ENCODE data around the gene PRR5L. TPM values are rescaled to one million over a fixed set of nuclear protein-coding genes. Genes with fewer than 3 reads are reported as not detected.

The PRR5L gene
- polyA plus RNA-seq, 1 of the 3 experiments (the other 2 are of a cell fraction) = 0.46 TPM

- Histone ChIP-seq H2AFZ (ENCODE audit: low read depth) (no peak overlapping the region), H3K4me2 (no peak overlapping the region), H3F3A (replicated peaks; ENCODE audit: insufficient read depth) (no peaks in the 10 kb centered on the region), H3K27ac (ENCODE audit: low read depth in 2 of 2, low read length in 1 of 2) (no peak overlapping the region), H3K4me1 (ENCODE audit: control insufficient read depth in 1 of 2, insufficient read depth in 2 of 2, low read depth in 1 of 2, low read length in 1 of 2) (no peaks in the 10 kb centered on the region), H4K20me1 (ENCODE audit: insufficient read depth) (no peaks in the 10 kb centered on the region), H3K9me2 (no peaks in the 10 kb centered on the region), H3K4me3 (ENCODE audit: low read depth in 2 of 2, low read length in 1 of 2) (no peak overlapping the region), H3K27me3 (ENCODE audit: insufficient read depth) (no peaks in the 10 kb centered on the region), H3K79me2 (ENCODE audit: insufficient read depth) (no peaks in the 10 kb centered on the region), H3K9me3 (no peaks in the 10 kb centered on the region), H3K36me3 (replicated peaks in 1 of 2; ENCODE audit: control insufficient read depth in 1 of 2, insufficient read depth in 2 of 2, low read length in 1 of 2) (no peaks in the 10 kb centered on the region), H3K9ac (no peak overlapping the region)
- TF ChIP-seq EP300 (IDR thresholded peaks at IDR 0.05; ENCODE audit: borderline replicate concordance in 1 of 2, low read depth in 1 of 2, low read length in 1 of 2) (no peak), RFX5 (IDR thresholded peaks at IDR 0.05; ENCODE audit: low read length) (no peak), POLR2AphosphoS5 (IDR thresholded peaks at IDR 0.05; ENCODE audit: low read depth, low read length) (no peak), MXI1 (IDR thresholded peaks at IDR 0.05; ENCODE audit: low read depth, low read length) (no peak), SIN3A (IDR thresholded peaks at IDR 0.05; ENCODE audit: borderline replicate concordance, low read depth, low read length) (no peak)
- ChIA-PET CTCF (no interaction called here), POLR2A (no interaction called here)
- DNase-seq = no peak
- WGBS (ENCODE audit: low lambda C conversion rate) = 88% methylated on average over 3 of the region's 3 CpGs
Measured at GRCh38 chr11:36404831-36405230, 108.7 kb downstream of the PRR5L start.

- no peaks in the 10 kb centered on the region for H4K20me1 ChIP-seq (ENCODE audit: insufficient read depth)
- no peak overlapping the region for H3K27ac ChIP-seq (ENCODE audit: low read depth in 2 of 2, low read length in 1 of 2)
- H3K4me1 ChIP-seq (ENCODE audit: control insufficient read depth in 1 of 2, insufficient read depth in 2 of 2, low read depth in 1 of 2, low read length in 1 of 2) = no peaks in the 10 kb centered on the region
- no peak overlapping the region for H3K4me2 ChIP-seq
- POLR2A ChIA-PET = no interaction called here
- no peaks in the 10 kb centered on the region for H3K9me3 ChIP-seq
- no peaks in the 10 kb centered on the region for H3K27me3 ChIP-seq (ENCODE audit: insufficient read depth)
- H3K9ac ChIP-seq = no peak overlapping the region
- no peak overlapping the region for H2AFZ ChIP-seq (ENCODE audit: low read depth)
- DNase-seq = no peak
- CTCF ChIA-PET = no interaction called here
- no peaks in the 10 kb centered on the region for H3K36me3 ChIP-seq (replicated peaks in 1 of 2; ENCODE audit: control insufficient read depth in 1 of 2, insufficient read depth in 2 of 2, low read length in 1 of 2)
- no peaks in the 10 kb centered on the region for H3F3A ChIP-seq (replicated peaks; ENCODE audit: insufficient read depth)
- no peaks in the 10 kb centered on the region for H3K79me2 ChIP-seq (ENCODE audit: insufficient read depth)
- WGBS (ENCODE audit: low lambda C conversion rate) = 72% methylated on average over 3 of the region's 5 CpGs
- H3K4me3 ChIP-seq (ENCODE audit: low read depth in 2 of 2, low read length in 1 of 2) = no peak overlapping the region
- H3K9me2 ChIP-seq = no peaks in the 10 kb centered on the region
- TF ChIP-seq FOSL2 (IDR thresholded peaks at IDR 0.05; ENCODE audit: borderline replicate concordance, low read depth) (no peak), EZH2phosphoT487 (IDR thresholded peaks at IDR 0.05; ENCODE audit: borderline replicate concordance, low read depth) (no peak), IRF3 (IDR thresholded peaks at IDR 0.05; ENCODE audit: low read depth, low read length) (no peak), SIN3A (IDR thresholded peaks at IDR 0.05; ENCODE audit: borderline replicate concordance, low read depth, low read length) (no peak), PBX3 (IDR thresholded peaks at IDR 0.05) (no peak), RAD21 (IDR thresholded peaks at IDR 0.05; ENCODE audit: low read length) (no peak), TCF12 (IDR thresholded peaks at IDR 0.05) (no peak), MAX (IDR thresholded peaks at IDR 0.05; ENCODE audit: low read depth) (no peak), MXI1 (IDR thresholded peaks at IDR 0.05; ENCODE audit: low read depth, low read length) (no peak), REST (IDR thresholded peaks at IDR 0.05; ENCODE audit: low read depth, low read length) (no peak), ZBTB33 (IDR thresholded peaks at IDR 0.05; ENCODE audit: borderline replicate concordance, low read depth) (no peak), TAF1 (IDR thresholded peaks at IDR 0.05; ENCODE audit: borderline replicate concordance, low read depth, low read length) (no peak), USF1 (IDR thresholded peaks at IDR 0.05; ENCODE audit: borderline replicate concordance, low read depth) (no peak), NFIC (IDR thresholded peaks at IDR 0.05; ENCODE audit: borderline replicate concordance) (no peak)
Measured at GRCh38 chr11:36405585-36406367, 109.7 kb downstream of the PRR5L start.

Data from SK-N-SH (cell line).